Adrenal gland (tissue), 12 donors: ENCODE measurements around the gene IL18RAP. TPM values are rescaled to one million over a fixed set of nuclear protein-coding genes. Genes with fewer than 3 reads are reported as not detected.

ENCODE experiments used
- DNase-seq, 7 donors: peaks; one replicate each; pipeline ENCODE4 v3.0.0-alpha.2; 2019 to 2020
- H3K27ac ChIP-seq, 5 donors: fragments of 200-600 bp; sonication (generic) in 4 of 5; 1 replicate in 3 of 5; 2 replicates in 2 of 5; pipeline versions ENCODE4 v1.5.1 to v1.8.0; 2016 to 2020; ENCODE audit warnings: mild to moderate bottlenecking in 1 of 5
- H3K27me3 ChIP-seq: fragments of 200-600 bp; 2 replicates; pipeline ENCODE4 v1.8.0; 2021
- H3K36me3 ChIP-seq, 2 donors: fragments of 200-600 bp; replicated peaks in 1 of 2; 1 replicate in 1 of 2; 2 replicates in 1 of 2; pipeline versions ENCODE4 v1.5.1 to v1.8.0; 2018 to 2022
- H3K4me1 ChIP-seq, 2 donors: fragments of 200-600 bp; replicated peaks in 1 of 2; 1 replicate in 1 of 2; 2 replicates in 1 of 2; pipeline versions ENCODE4 v1.5.1 to v1.8.0; 2018 to 2021
- H3K4me3 ChIP-seq, 4 donors: fragments of 200-600 bp; sonication (generic) in 3 of 4; one replicate each; pipeline ENCODE4 v1.5.1; 2016 to 2018
- H3K9me3 ChIP-seq, 3 donors: fragments of 200-600 bp; sonication (generic) in 1 of 3; replicated peaks in 1 of 3; 1 replicate in 2 of 3; 2 replicates in 1 of 3; pipeline versions ENCODE4 v1.5.1 to v1.8.0; 2016 to 2021
- CTCF ChIP-seq, 6 experiments: fragments of 450-650 bp in 4 of 6; fragments of 200-600 bp in 2 of 6; sonication (generic) in 1 of 6; IDR thresholded peaks; 1 replicate in 5 of 6; 2 replicates in 1 of 6; pipeline versions ENCODE4 v1.5.1 to v1.8.0; 2016 to 2021; ENCODE audit warnings: antibody characterized with exemption in 6 of 6, mild to moderate bottlenecking in 2 of 6, moderate library complexity in 1 of 6
- POLR2A ChIP-seq, 2 donors: fragments of 450-650 bp; IDR thresholded peaks; one replicate each; pipeline ENCODE4 v1.6.1; 2017; ENCODE audit warnings: antibody characterized with exemption in 2 of 2, mild to moderate bottlenecking in 2 of 2, moderate library complexity in 1 of 2
- WGBS, 4 donors: extraction: QIAGEN DNeasy Blood & Tissue Kit in 2 of 4; methylation state at CpG; one replicate each; pipeline versions ENCODE4 v1.1.5 to v1.1.7; 2013 to 2017; 5-methylcytosine and 5-hydroxymethylcytosine counted together
- intact Hi-C, 2 donors: fragments of 100-400 bp; cut with DNase I; formaldehyde crosslinking; loops; one replicate each; pipeline versions ENCODE4 v1.14.1 to v1.15.0; 2022 to 2023
- polyA plus RNA-seq, 3 donors: library from polyadenylated mRNA; stranded (reverse); fragments of 200-250 nt in 2 of 3; fragments of 350-450 nt in 1 of 3; fragmentation: Illumina TruSeq in 1 of 3; extraction: RNeasy Lipid Tissue Mini Kit (QIAGEN cat#74804) in 1 of 3; gene quantifications; one replicate each; pipeline ENCODE4 v1.2.3, GENCODE V29; 2013 to 2014
- total RNA-seq, 9 donors: library from RNA; depleted of rRNA in 4 of 9; stranded (reverse); fragments of >200 nt in 4 of 9; fragments of 120-200 nt in 1 of 9; fragmentation: NEBNext Ultra II Directional in 1 of 9; extraction: Animal tissue kit (Norgen Biotek cat#: 25700) in 1 of 9; gene quantifications; one replicate each; pipeline versions ENCODE4 v1.1.0 to v1.2.4, GENCODE V29; 2013 to 2023
- donor health status: healthy with polysubstance abuse.
- donor health status: Bipolar disorder and iron deficiency.
- donor health status: DM: yes; HTN: yes; CAD: no.
- donor health status: DM: no; HTN: no; CAD: no.
- donor health status: DM: no; HTN: no; CAD: no.
- donor health status: DM: yes; HTN: yes; CAD: no.

Gene IL18RAP
- total and polyA plus RNA-seq, 12 donors: 0.14 to 1.4 (median 0.29) TPM; not detected in 1

- Histone ChIP-seq H3K27me3 (no peaks in the 10 kb centered on the region), H3K4me1 (no peaks in the 10 kb centered on the region), H3K9me3 (no peaks in the 10 kb centered on the region), H3K27ac (no peak overlapping the region), H3K36me3 (no peaks in the 10 kb centered on the region), H3K4me3 (no peak overlapping the region)
- WGBS, 4 donors: 76 to 86% (median 84%) methylated on average over 4 to 6 of the region's 6 CpGs
- TF ChIP-seq CTCF (IDR thresholded peaks at IDR 0.05) (no peak), POLR2A (IDR thresholded peaks at IDR 0.05) (no peak)
- DNase-seq: no peak
- intact Hi-C loops: no loop called here
Observed at GRCh38 chr2:102483086-102483485, 60.1 kb downstream of the IL18RAP start.

- Histone ChIP-seq H3K36me3 (no peaks in the 10 kb centered on the region), H3K4me3 (no peak overlapping the region), H3K27me3 (no peaks in the 10 kb centered on the region), H3K9me3 (no peaks in the 10 kb centered on the region), H3K4me1 (no peaks in the 10 kb centered on the region), H3K27ac (no peak overlapping the region)
- intact Hi-C loops: no loop called here
- DNase-seq: no peak
- TF ChIP-seq POLR2A (IDR thresholded peaks at IDR 0.05) (no peak), CTCF (IDR thresholded peaks at IDR 0.05) (no peak)
- WGBS, 4 donors: 80 to 95% (median 84%) methylated on average over 5 to 6 of the region's 6 CpGs
Observed at GRCh38 chr2:102484310-102485061, 61.5 kb downstream of the IL18RAP start.

GRCh38 chr2:102485147-102485785 is 62.3 kb downstream of the IL18RAP start:
- Histone ChIP-seq H3K36me3 (no peaks in the 10 kb centered on the region), H3K4me3 (no peak overlapping the region), H3K4me1 (no peaks in the 10 kb centered on the region), H3K27me3 (no peaks in the 10 kb centered on the region), H3K27ac (no peak overlapping the region), H3K9me3 (no peaks in the 10 kb centered on the region)
- no peak for DNase-seq
- 77 to 81% (median 78%) methylated on average over 5 of the region's 5 CpGs for WGBS, 4 donors
- TF ChIP-seq POLR2A (IDR thresholded peaks at IDR 0.05): no peak
- TF ChIP-seq CTCF (IDR thresholded peaks at IDR 0.05): no peak
- intact Hi-C loops: no loop called here

- no peaks in the 10 kb centered on the region for H3K9me3 ChIP-seq
- DNase-seq: no peak
Observed at GRCh38 chr2:102486941-102487702, 64.2 kb downstream of the IL18RAP start.

More at GRCh38 chr2:102486941-102487702, 64.2 kb downstream of the IL18RAP start:
- intact Hi-C loops: no loop called here
- Histone ChIP-seq H3K4me3 (no peak overlapping the region), H3K27ac (no peak overlapping the region), H3K27me3 (no peaks in the 10 kb centered on the region), H3K36me3 (no peaks in the 10 kb centered on the region), H3K4me1 (no peaks in the 10 kb centered on the region)
- TF ChIP-seq CTCF (IDR thresholded peaks at IDR 0.05): no peak
- no peak for TF ChIP-seq POLR2A (IDR thresholded peaks at IDR 0.05)
- 73 to 100% (median 94%) methylated on average over 1 of the region's 1 CpG for WGBS, 4 donors
